ENCODE data around the gene C1QTNF5.

C1QTNF5 gene

GRCh38 chr11:119352857-119353260, 12.2 kb upstream of the C1QTNF5 start:
- no peak for TF ChIP-seq TCF12 (IDR thresholded peaks at IDR 0.05; ENCODE audit: low read depth)
- TF ChIP-seq NFIC (IDR thresholded peaks at IDR 0.05): peak; percentile 50

- TF ChIP-seq TCF12 (IDR thresholded peaks at IDR 0.05; ENCODE audit: low read depth) (no peak), EP300 (IDR thresholded peaks at IDR 0.05; ENCODE audit: borderline replicate concordance) (no peak), CEBPB (IDR thresholded peaks at IDR 0.05) (no peak), REST (IDR thresholded peaks at IDR 0.05; ENCODE audit: low read depth) (no peak), TAF1 (IDR thresholded peaks at IDR 0.05; ENCODE audit: low read depth) (no peak), ZBTB7A (IDR thresholded peaks at IDR 0.05; ENCODE audit: low read depth) (no peak), FOXM1 (IDR thresholded peaks at IDR 0.05; ENCODE audit: borderline replicate concordance, low read depth) (no peak), MAX (IDR thresholded peaks at IDR 0.05) (no peak), USF1 (IDR thresholded peaks at IDR 0.05) (no peak), EGR1 (IDR thresholded peaks at IDR 0.05) (no peak), CREB1 (IDR thresholded peaks at IDR 0.05; ENCODE audit: low read depth) (no peak), YY1 (IDR thresholded peaks at IDR 0.05; ENCODE audit: low read depth) (no peak), TEAD4 (IDR thresholded peaks at IDR 0.05) (no peak), NFIC (IDR thresholded peaks at IDR 0.05) (no peak), RAD21 (IDR thresholded peaks at IDR 0.05; ENCODE audit: low read depth) (no peak)
Observed at GRCh38 chr11:119351232-119351631, 10.5 kb upstream of the C1QTNF5 start.

GRCh38 chr11:119350302-119350701, 9.6 kb upstream of the C1QTNF5 start:
- no peak for TF ChIP-seq CEBPB (IDR thresholded peaks at IDR 0.05)
- no peak for TF ChIP-seq YY1 (IDR thresholded peaks at IDR 0.05; ENCODE audit: low read depth)
- no peak for TF ChIP-seq EP300 (IDR thresholded peaks at IDR 0.05; ENCODE audit: borderline replicate concordance)
- TF ChIP-seq REST (IDR thresholded peaks at IDR 0.05; ENCODE audit: low read depth): no peak

GRCh38 chr11:119347940-119348605, 7.4 kb upstream of the C1QTNF5 start:
- TF ChIP-seq CEBPB (IDR thresholded peaks at IDR 0.05) (no peak), USF1 (IDR thresholded peaks at IDR 0.05) (no peak), FOXM1 (IDR thresholded peaks at IDR 0.05; ENCODE audit: borderline replicate concordance, low read depth) (no peak), NFIC (IDR thresholded peaks at IDR 0.05) (no peak), CREB1 (IDR thresholded peaks at IDR 0.05; ENCODE audit: low read depth) (no peak), EP300 (IDR thresholded peaks at IDR 0.05; ENCODE audit: borderline replicate concordance) (no peak), ZBTB7A (IDR thresholded peaks at IDR 0.05; ENCODE audit: low read depth) (no peak), TCF12 (IDR thresholded peaks at IDR 0.05; ENCODE audit: low read depth) (no peak), TEAD4 (IDR thresholded peaks at IDR 0.05) (no peak), REST (IDR thresholded peaks at IDR 0.05; ENCODE audit: low read depth) (no peak), EGR1 (IDR thresholded peaks at IDR 0.05) (no peak)

- TF ChIP-seq RAD21 (IDR thresholded peaks at IDR 0.05; ENCODE audit: low read depth): no peak
- TF ChIP-seq TCF12 (IDR thresholded peaks at IDR 0.05; ENCODE audit: low read depth): no peak
- no peak for TF ChIP-seq CEBPB (IDR thresholded peaks at IDR 0.05)
- TF ChIP-seq CREB1 (IDR thresholded peaks at IDR 0.05; ENCODE audit: low read depth): no peak
Observed at GRCh38 chr11:119347242-119347641, 6.6 kb upstream of the C1QTNF5 start.

All from Ishikawa (cell line).